Spleen (tissue), 7 donors: ENCODE data around the gene ITGA4.

Experiments
- POLR2A ChIP-seq, 3 donors: fragments of 450-650 bp; IDR thresholded peaks; one replicate each; pipeline ENCODE4 v1.5.1; 2017; ENCODE audit warnings: antibody characterized with exemption in 3 of 3, mild to moderate bottlenecking in 1 of 3
- TF ChIP-seq, protein P1 (sequence below), 11 experiments: fragments of 200-600 bp in 7 of 11; fragments of 450-650 bp in 4 of 11; sonication (generic) in 4 of 11; IDR thresholded peaks in 8 of 11; conservative IDR thresholded peaks in 3 of 11; 1 replicate in 7 of 11; 2 replicates in 4 of 11; pipeline versions ENCODE4 v1.4.0 to v1.8.0; 2016 to 2021; ENCODE audit warnings: antibody characterized with exemption in 11 of 11, inconsistent platforms in 4 of 11, mild to moderate bottlenecking in 1 of 11
- donor health status: DM: no; HTN: no; CAD: no; lungs with moderate emphysema.
- donor health status: DM: no; HTN: no; CAD: no.
- donor health status: DM: no; HTN: no; CAD: no.

DNA sequence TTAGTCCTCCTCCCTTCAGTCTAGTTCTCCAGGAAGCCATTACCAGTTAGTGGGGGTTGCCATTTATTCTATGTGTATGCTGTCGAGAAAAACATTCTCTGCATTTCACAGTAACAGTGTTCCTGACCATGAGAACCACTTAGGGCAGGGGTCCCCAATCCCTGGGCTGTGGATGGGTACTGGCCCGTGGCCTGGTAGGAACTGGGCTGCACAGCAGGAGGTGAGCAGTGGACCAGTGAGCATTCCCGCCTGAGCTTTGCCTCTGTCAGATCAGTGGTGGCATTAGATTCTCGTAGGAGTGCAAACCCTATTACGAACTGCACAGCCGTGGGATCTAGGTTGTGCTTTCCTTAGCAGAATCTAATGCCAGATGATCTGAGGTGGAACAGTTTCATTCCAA is 15.8 kb downstream of the ITGA4 start:
- TF ChIP-seq POLR2A (IDR thresholded peaks at IDR 0.05) = no peak
- TF ChIP-seq, protein P1, sequence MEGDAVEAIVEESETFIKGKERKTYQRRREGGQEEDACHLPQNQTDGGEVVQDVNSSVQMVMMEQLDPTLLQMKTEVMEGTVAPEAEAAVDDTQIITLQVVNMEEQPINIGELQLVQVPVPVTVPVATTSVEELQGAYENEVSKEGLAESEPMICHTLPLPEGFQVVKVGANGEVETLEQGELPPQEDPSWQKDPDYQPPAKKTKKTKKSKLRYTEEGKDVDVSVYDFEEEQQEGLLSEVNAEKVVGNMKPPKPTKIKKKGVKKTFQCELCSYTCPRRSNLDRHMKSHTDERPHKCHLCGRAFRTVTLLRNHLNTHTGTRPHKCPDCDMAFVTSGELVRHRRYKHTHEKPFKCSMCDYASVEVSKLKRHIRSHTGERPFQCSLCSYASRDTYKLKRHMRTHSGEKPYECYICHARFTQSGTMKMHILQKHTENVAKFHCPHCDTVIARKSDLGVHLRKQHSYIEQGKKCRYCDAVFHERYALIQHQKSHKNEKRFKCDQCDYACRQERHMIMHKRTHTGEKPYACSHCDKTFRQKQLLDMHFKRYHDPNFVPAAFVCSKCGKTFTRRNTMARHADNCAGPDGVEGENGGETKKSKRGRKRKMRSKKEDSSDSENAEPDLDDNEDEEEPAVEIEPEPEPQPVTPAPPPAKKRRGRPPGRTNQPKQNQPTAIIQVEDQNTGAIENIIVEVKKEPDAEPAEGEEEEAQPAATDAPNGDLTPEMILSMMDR (IDR thresholded peaks at IDR 0.05 in 8 of 11, conservative IDR thresholded peaks at IDR 0.05 in 3 of 11) = no peak
